Activated CD8-positive, alpha-beta memory T cell treated with anti-CD3 and anti-CD28 coated beads for 48 hours (primary cell): ENCODE results near the gene POC1A.

Experiments
- DNase-seq, 3 experiments: peaks; one replicate each; pipeline ENCODE4 v3.0.0-alpha.2; 2020; ENCODE audit warnings: low read depth in 2 of 3, low spot score in 2 of 3

POC1A gene

GRCh38 chr3:52132041-52132440, 22.2 kb downstream of the POC1A start:
- DNase-seq, result no peak

GRCh38 chr3:52130966-52131622, 23.1 kb downstream of the POC1A start:
- DNase-seq, result no peak

DNA sequence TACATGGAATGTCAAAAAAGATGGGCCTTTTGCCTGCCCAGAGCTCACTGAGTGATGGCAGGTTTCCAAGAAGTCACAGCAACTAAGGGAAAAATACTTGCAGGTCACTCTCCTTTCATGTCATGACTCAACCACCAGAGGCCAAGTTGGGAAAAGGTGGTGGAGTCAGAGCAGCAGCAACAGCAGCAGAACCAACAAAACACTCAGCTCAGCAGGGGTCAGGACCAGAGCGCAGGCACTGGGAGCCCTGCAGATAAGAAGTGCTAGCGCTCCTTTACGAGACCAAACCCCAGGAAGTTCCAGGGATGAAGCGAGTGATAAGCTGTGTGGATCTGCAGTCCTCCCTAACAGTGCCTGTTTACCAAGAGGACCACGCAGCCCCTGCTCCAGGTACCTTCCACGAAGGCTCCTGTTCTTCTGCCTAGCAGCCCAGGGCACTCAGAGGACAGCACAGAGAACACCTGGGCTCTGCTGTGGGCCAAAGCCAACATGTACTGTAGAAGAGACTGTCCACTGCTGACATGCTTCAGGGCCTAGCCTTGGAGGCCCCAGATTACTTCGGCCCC, 26.0 kb downstream of the POC1A start:
- no peak for DNase-seq

- DNase-seq, result no peak
Measured at GRCh38 chr3:52126500-52126899, 27.7 kb downstream of the POC1A start.

DNA sequence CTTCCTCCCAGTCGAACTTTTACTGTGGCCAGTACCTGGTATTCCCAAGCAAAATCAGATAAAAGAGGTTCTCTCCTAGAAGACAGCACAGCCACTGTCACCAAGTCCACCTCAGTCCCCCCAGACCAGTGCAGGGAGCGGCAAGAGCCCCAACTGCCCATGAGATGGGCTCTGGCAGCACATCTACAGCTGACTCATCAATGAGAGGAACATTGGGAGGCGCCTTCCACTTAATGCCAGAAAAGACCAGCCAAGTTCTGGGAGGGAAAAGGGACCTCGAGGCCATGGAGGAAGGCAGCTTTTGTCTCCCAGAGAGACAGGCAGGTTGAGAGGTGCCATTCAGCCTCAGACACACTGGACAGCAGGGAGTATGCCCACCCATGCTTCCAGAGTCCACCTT, 28.2 kb downstream of the POC1A start:
- no peak for DNase-seq

GRCh38 chr3:52124766-52125165, 29.5 kb downstream of the POC1A start:
- DNase-seq, result no peak

- DNase-seq, result no peak
Measured at GRCh38 chr3:52124126-52124525, 30.1 kb downstream of the POC1A start.

DNA sequence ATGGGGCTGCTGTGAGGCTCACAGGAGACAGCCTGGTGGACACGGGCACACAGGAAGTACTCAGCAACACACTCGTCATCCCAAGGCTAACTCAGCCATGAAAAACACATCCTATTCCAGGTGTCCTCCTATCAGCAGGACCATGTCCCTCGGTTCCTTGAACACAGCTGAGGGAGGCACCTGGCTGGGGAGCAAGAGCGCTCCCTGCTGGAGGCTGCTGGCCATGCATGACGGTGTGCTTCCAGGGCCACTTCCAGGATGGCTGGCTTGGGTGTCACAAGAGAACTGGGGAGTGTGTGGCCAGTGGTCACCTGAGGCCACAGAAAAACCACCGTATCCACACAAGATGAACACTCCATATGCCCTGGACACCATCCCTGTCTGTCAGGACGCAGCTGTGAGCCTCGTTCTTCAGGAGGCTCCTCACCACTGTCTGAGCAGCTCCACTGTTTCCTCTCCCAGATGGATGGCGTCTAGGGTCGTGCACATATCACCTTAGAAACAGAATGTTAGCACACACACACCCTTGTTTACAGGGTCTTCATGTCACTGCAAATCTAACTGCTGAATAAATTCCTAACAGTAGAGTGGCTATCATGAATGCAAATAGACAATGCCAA, 31.0 kb downstream of the POC1A start:
- DNase-seq, result peak; percentile 33 to 55 (median 52)

DNA sequence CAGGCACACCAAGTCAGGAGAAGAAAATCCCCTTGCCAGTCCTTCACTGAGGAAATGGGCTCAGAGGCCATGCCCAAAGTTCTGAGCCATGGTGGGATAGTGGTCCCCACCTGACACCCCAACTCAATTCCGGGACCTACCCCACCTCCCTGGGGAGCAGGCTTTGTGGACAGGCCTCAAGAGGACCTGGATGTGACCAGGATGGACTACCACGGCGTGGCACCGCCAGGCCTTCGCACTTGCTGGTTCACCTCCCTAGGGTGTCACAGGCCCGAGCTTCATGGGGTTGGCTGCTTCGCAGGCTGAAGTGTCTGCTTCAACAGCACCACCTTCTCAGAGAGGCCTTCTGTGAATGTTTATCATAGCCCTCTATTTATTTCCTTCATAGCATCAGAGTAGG, 31.7 kb downstream of the POC1A start:
- no peak for DNase-seq

DNA sequence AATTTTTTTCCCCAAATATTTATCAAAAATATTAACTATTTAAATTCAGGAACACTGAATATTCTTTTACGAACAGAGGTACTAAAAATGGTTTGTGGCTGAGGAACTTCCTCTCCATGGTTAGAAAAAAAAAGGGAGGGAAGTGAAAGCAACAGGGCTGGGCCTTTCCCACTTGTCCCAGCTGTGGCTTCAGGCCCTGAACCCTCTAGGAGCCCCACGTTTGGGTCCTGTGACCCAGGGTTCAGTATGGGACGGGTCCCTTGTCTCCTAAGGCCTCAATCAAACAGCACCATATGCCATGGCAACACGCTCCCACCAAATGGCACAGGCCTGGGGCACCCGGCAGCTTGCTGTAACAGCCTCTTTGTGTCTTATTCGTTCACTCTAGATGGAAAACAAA, 32.4 kb downstream of the POC1A start:
- no peak for DNase-seq

DNA sequence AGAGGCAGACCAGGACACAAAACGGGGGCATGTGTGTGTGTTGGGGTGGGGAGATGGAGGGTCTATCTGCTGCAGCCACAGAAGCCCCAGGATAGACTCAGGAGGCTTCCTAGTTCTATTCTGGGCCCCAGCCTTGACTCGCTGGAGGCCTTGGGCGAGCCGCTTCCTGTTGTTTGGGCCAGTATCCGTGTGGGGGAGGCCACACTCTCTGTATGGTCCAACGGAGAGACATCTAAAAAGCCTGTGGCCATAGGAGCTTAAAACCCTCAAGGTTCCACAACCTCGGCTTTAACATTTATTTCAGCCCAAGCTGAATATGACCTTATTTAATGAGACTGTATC, 32.8 kb downstream of the POC1A start:
- no peak for DNase-seq

GRCh38 chr3:52120556-52121463, 33.4 kb downstream of the POC1A start:
- no peak for DNase-seq

GRCh38 chr3:52119826-52120225, 34.4 kb downstream of the POC1A start:
- no peak for DNase-seq

DNA sequence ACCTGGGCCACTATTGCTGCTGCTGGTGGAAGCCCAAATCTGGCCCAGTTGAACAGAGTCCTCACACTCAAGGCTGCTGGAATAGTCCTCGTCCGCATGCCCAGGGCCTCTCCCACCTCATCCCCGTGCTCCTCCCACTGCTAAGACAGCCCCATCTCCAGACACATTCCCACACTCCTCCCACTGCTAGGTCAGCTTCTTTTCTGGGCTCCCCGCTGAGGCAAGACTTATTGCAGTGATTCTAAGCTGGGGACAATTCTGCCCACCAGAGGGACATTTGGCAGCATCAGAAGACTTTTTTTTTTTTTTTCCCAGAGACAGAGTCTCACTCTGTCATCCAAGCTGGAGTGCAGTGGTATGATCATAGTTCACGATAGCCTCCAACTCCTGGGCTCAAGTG, 35.1 kb downstream of the POC1A start:
- DNase-seq, result no peak

GRCh38 chr3:52118156-52118875, 35.9 kb downstream of the POC1A start:
- no peak for DNase-seq

- DNase-seq, result no peak
Measured at GRCh38 chr3:52117537-52117936, 36.7 kb downstream of the POC1A start.

- DNase-seq, result no peak
Measured at GRCh38 chr3:52112056-52112455, 42.2 kb downstream of the POC1A start.

GRCh38 chr3:52110502-52110901, 43.7 kb downstream of the POC1A start:
- no peak for DNase-seq

DNA sequence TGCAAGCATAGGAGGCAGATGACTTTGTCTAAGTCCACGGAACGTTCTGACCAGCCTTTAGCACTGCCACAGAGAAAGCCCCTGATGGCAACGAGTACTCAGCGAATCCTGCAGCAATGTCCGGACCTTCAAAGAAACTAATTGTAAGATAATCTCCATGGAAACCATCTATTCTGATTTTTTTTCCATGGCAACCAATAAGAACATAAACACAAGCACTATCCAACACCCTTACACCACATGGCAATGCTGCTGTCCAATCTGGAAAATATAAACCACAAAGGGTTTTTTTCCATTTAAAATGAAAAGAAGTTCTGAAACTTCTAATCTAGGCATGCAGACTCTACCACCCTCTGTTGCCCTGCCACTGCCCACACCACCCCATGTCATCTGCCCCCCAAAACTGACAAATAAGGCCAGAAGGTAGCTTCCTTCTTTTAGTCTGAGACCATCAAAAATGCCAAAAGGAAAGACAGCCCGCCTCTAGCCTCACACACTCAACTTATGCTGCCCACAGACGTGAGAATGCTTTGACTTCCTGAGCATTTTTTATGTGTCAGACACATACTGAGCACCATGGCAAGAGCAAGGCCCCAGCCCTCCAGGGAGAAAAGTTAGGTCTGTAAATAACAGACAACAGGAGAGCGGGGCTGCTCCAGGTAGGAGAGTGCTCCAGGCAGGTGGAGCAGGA, 44.5 kb downstream of the POC1A start:
- DNase-seq, result no peak

DNA sequence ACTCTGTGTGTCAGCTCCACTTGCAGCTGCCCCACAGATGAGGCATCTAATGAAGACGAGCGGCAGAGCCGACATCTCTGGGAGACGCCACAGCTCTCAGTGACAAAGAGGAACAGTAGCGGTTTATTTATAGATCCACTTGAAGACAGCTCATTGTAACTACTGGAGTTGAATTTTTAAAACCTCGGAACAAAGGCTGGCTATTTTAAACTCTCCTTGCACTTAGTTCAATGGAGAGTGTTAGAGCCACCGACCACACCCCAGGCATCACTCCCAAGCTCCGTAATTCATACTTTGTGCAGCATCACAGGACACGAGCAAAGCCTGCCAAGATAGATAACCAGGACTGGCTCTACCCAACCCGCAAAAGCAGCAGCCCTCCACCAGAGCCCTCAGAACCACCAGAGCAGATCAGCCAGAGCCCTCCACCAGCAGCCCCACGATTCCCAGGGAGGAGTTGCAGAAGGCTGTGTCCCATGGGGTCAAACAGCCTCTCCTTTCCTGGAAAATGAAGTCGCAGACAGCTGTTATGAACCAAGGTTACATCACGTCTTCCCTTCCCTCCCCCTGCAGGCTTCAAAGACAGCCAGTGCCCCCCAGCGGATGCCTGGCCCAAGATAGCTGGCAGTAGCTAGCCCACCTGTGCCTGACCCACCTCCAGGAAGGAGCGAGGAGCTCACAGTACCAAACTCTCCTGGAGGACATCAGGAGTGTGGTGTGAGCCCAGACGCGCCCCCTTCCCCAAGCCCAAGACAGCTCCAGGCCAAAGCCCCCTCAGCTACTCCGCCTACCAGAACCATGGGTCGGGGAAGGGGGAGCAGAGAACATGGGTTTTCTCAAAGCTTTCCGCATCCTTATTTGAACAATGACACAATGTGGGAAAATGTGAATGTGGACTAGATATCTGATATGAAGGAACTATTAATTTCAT, 45.7 kb downstream of the POC1A start:
- DNase-seq, result no peak
